ENCODE measurements around the gene OR52A5. TPM values are rescaled to one million over a fixed set of nuclear protein-coding genes. Genes with fewer than 3 reads are reported as not detected.

Gene OR52A5
- total RNA-seq, 1 experiment from 2014 or later, result 0.11 TPM

DNA sequence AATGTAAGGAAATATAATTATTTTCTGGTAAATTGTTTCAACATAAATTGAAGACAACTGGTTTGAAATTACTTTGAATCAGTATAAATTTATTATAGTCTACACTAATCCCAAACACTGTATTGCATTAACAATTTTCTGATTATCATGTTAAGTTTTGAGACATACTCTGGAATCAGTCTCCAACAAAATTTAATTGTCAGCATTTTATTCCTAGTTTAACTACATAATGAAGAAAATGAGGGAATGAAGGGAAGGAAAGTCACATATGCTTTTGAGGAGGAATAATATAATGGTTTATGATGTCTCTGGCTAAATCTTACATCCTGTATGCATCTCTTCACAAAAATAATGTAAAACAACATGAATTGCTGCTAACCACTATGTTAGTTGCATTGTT, 54.6 kb downstream of the OR52A5 start (continued):
- TF ChIP-seq ZNF219 (CRISPR knock-in tag; IDR thresholded peaks at IDR 0.05; ENCODE audit: borderline replicate concordance) (no peak), GABPB1 (CRISPR knock-in tag; IDR thresholded peaks at IDR 0.05) (no peak), ETV6 (CRISPR knock-in tag; IDR thresholded peaks at IDR 0.05) (no peak), ELF4 (CRISPR knock-in tag; IDR thresholded peaks at IDR 0.05; ENCODE audit: low read depth) (no peak), ZNF317 (CRISPR knock-in tag; IDR thresholded peaks at IDR 0.05; ENCODE audit: borderline replicate concordance, low read depth) (no peak), EMX1 (CRISPR knock-in tag; IDR thresholded peaks at IDR 0.05) (no peak)
- TF ChIP-seq, protein P1, sequence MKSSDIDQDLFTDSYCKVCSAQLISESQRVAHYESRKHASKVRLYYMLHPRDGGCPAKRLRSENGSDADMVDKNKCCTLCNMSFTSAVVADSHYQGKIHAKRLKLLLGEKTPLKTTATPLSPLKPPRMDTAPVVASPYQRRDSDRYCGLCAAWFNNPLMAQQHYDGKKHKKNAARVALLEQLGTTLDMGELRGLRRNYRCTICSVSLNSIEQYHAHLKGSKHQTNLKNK (CRISPR knock-in tag; IDR thresholded peaks at IDR 0.05), result no peak
- TF ChIP-seq, protein P2, sequence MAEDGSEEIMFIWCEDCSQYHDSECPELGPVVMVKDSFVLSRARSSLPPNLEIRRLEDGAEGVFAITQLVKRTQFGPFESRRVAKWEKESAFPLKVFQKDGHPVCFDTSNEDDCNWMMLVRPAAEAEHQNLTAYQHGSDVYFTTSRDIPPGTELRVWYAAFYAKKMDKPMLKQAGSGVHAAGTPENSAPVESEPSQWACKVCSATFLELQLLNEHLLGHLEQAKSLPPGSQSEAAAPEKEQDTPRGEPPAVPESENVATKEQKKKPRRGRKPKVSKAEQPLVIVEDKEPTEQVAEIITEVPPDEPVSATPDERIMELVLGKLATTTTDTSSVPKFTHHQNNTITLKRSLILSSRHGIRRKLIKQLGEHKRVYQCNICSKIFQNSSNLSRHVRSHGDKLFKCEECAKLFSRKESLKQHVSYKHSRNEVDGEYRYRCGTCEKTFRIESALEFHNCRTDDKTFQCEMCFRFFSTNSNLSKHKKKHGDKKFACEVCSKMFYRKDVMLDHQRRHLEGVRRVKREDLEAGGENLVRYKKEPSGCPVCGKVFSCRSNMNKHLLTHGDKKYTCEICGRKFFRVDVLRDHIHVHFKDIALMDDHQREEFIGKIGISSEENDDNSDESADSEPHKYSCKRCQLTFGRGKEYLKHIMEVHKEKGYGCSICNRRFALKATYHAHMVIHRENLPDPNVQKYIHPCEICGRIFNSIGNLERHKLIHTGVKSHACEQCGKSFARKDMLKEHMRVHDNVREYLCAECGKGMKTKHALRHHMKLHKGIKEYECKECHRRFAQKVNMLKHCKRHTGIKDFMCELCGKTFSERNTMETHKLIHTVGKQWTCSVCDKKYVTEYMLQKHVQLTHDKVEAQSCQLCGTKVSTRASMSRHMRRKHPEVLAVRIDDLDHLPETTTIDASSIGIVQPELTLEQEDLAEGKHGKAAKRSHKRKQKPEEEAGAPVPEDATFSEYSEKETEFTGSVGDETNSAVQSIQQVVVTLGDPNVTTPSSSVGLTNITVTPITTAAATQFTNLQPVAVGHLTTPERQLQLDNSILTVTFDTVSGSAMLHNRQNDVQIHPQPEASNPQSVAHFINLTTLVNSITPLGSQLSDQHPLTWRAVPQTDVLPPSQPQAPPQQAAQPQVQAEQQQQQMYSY (CRISPR knock-in tag; IDR thresholded peaks at IDR 0.05), result no peak

DNA sequence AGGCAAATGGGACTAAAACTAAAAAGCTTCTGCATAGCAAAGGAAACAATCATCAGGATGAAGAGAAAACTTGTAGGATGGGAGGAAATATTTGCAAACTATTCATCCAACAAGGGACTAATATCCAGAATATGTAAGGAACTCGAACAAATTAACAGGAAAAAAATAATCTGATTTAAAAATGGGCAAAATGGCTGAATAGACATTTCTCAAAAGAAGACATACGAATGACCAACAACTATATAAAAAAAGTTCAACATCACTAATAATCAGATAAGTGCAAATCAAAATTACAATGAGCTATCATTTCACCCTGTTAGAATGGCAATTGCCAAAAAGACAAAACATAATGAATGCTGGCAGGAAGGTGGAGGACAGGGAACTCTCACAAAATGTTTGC, 56.8 kb downstream of the OR52A5 start:
- ChIA-PET CTCF (no interaction called here), POLR2A (no interaction called here)
- no peak overlapping the region for H3K4me3 Mint-ChIP-seq
- H3K4me1 Mint-ChIP-seq, result no peaks in the 10 kb centered on the region
- H3K27me3 Mint-ChIP-seq (ENCODE audit: low read depth), result no peaks in the 10 kb centered on the region
- DNase-seq (ENCODE audit: low spot score) (no peak), ATAC-seq (no peak)
- no peaks in the 10 kb centered on the region for H3K36me3 Mint-ChIP-seq
- no peak overlapping the region for H3K27ac Mint-ChIP-seq
- H3K9me3 Mint-ChIP-seq, result no peaks in the 10 kb centered on the region
- TF ChIP-seq, protein P3, sequence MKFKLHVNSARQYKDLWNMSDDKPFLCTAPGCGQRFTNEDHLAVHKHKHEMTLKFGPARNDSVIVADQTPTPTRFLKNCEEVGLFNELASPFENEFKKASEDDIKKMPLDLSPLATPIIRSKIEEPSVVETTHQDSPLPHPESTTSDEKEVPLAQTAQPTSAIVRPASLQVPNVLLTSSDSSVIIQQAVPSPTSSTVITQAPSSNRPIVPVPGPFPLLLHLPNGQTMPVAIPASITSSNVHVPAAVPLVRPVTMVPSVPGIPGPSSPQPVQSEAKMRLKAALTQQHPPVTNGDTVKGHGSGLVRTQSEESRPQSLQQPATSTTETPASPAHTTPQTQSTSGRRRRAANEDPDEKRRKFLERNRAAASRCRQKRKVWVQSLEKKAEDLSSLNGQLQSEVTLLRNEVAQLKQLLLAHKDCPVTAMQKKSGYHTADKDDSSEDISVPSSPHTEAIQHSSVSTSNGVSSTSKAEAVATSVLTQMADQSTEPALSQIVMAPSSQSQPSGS (CRISPR knock-in tag; IDR thresholded peaks at IDR 0.05; ENCODE audit: borderline replicate concordance, low read depth), result no peak
- TF ChIP-seq, protein P4, sequence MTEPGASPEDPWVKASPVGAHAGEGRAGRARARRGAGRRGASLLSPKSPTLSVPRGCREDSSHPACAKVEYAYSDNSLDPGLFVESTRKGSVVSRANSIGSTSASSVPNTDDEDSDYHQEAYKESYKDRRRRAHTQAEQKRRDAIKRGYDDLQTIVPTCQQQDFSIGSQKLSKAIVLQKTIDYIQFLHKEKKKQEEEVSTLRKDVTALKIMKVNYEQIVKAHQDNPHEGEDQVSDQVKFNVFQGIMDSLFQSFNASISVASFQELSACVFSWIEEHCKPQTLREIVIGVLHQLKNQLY (CRISPR knock-in tag; IDR thresholded peaks at IDR 0.05), result no peak
- TF ChIP-seq, protein P5, sequence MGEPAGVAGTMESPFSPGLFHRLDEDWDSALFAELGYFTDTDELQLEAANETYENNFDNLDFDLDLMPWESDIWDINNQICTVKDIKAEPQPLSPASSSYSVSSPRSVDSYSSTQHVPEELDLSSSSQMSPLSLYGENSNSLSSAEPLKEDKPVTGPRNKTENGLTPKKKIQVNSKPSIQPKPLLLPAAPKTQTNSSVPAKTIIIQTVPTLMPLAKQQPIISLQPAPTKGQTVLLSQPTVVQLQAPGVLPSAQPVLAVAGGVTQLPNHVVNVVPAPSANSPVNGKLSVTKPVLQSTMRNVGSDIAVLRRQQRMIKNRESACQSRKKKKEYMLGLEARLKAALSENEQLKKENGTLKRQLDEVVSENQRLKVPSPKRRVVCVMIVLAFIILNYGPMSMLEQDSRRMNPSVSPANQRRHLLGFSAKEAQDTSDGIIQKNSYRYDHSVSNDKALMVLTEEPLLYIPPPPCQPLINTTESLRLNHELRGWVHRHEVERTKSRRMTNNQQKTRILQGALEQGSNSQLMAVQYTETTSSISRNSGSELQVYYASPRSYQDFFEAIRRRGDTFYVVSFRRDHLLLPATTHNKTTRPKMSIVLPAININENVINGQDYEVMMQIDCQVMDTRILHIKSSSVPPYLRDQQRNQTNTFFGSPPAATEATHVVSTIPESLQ (CRISPR knock-in tag; IDR thresholded peaks at IDR 0.05), result no peak
- no peak for TF ChIP-seq CREM (CRISPR knock-in tag; IDR thresholded peaks at IDR 0.05)

Other genes starting within 250 kb of the OR52A5 start
- gene OR51A7, start 234.6 kb downstream of the OR52A5 start, total RNA-seq (2021), result not detected in 3 replicates
- not detected in 3 replicates for gene OR51G2, start 219.0 kb downstream of the OR52A5 start, total RNA-seq (2021)
- gene OR51G1, start 214.0 kb downstream of the OR52A5 start, total RNA-seq (2021), result not detected in 3 replicates
- not detected in 3 replicates for gene OR51A4, start 190.8 kb downstream of the OR52A5 start, total RNA-seq (2021)
- not detected in 3 replicates for gene OR51A2, start 182.6 kb downstream of the OR52A5 start, total RNA-seq (2021)
- gene OR51L1, start 143.5 kb downstream of the OR52A5 start, total RNA-seq (2021), result not detected in 3 replicates
- gene OR52J3, start 91.8 kb downstream of the OR52A5 start, total RNA-seq (2021), result not detected in 3 replicates
- gene OR52E2, start 78.7 kb downstream of the OR52A5 start, total RNA-seq (2021), result not detected in 3 replicates
- gene OR52E1, start 68.8 kb downstream of the OR52A5 start, total RNA-seq (2021), result not detected in 3 replicates
- gene OR52A1, start 16.4 kb upstream of the OR52A5 start, total RNA-seq (2021), result 3.7 to 5.4 TPM (median 4.4 TPM) in 3 replicates
- not detected in 3 replicates for gene OR51V1, start 62.3 kb upstream of the OR52A5 start, total RNA-seq (2021)
- gene HBB, start 88.7 kb upstream of the OR52A5 start, total RNA-seq (2021), result 0.34 TPM in 1 of 3 replicates, not detected in the others
- not detected in 3 replicates for gene HBD, start 96.1 kb upstream of the OR52A5 start, total RNA-seq (2021)
- gene HBG1, start 111.5 kb upstream of the OR52A5 start, total RNA-seq (2021), result 1.5 to 3.4 TPM (median 2.7 TPM) in 3 replicates
- 5.1 to 8.7 TPM (median 6.5 TPM) in 3 replicates for gene HBG2, start 116.4 kb upstream of the OR52A5 start, total RNA-seq (2021)
- gene HBE1, start 131.6 kb upstream of the OR52A5 start, total RNA-seq (2021), result 1.5 to 3.1 TPM (median 1.7 TPM) in 3 replicates
- not detected in 3 replicates for gene OR51B4, start 163.6 kb upstream of the OR52A5 start, total RNA-seq (2021)
- not detected in 3 replicates for gene OR51B2, start 185.9 kb upstream of the OR52A5 start, total RNA-seq (2021)
- gene OR51B5, start 205.2 kb upstream of the OR52A5 start, total RNA-seq (2021), result 0.26 to 0.37 TPM in 2 of 3 replicates, not detected in the other
- gene OR51B6, start 213.2 kb upstream of the OR52A5 start, total RNA-seq (2021), result not detected in 3 replicates
- 0.05 TPM in 1 of 3 replicates, not detected in the others for gene OR51M1, start 245.5 kb upstream of the OR52A5 start, total RNA-seq (2021)

All from WTC11 (cell line).